Brain pericyte (primary cell): ENCODE data around the gene NEK8.
A peak's percentile ranks its signal among the peaks of the same experiment; 100 is the strongest.

Source experiments
- DNase-seq: peaks from one replicate; pipeline ENCODE4 v3.0.0-alpha.2; 2012; ENCODE audit warnings: low read depth, low spot score

Gene NEK8

GRCh38 chr17:28728364-28729200 is at the start of gene NEK8:
NEK8 (plus strand) TSS chr17:28728788; CDS start chr17:28728814, 26 bp downstream.
- DNase-seq, result peak; percentile 79

- no peak for DNase-seq
Measured at GRCh38 chr17:28682655-28683054, 45.9 kb upstream of the NEK8 start.

- no peak for DNase-seq
Measured at GRCh38 chr17:28684963-28685362, 43.6 kb upstream of the NEK8 start.

GRCh38 chr17:28685366-28685765 is 43.2 kb upstream of the NEK8 start:
- DNase-seq, result no peak

- DNase-seq, result no peak
Measured at GRCh38 chr17:28686296-28686695, 42.3 kb upstream of the NEK8 start.

GRCh38 chr17:28688481-28688880 is 40.1 kb upstream of the NEK8 start:
- DNase-seq, result no peak

GRCh38 chr17:28689011-28689410 is 39.6 kb upstream of the NEK8 start:
- DNase-seq, result no peak

GRCh38 chr17:28693869-28694268 is 34.7 kb upstream of the NEK8 start:
- no peak for DNase-seq

GRCh38 chr17:28698253-28698941 is 30.2 kb upstream of the NEK8 start:
- no peak for DNase-seq

GRCh38 chr17:28700278-28700677 is 28.3 kb upstream of the NEK8 start:
- DNase-seq, result no peak

GRCh38 chr17:28700830-28701492 is 27.6 kb upstream of the NEK8 start:
- DNase-seq, result no peak

GRCh38 chr17:28702026-28702751 is 26.4 kb upstream of the NEK8 start:
- DNase-seq, result no peak

- DNase-seq, result no peak
Measured at GRCh38 chr17:28702752-28703150, 25.8 kb upstream of the NEK8 start.

- no peak for DNase-seq
Measured at GRCh38 chr17:28703552-28704218, 24.9 kb upstream of the NEK8 start.

GRCh38 chr17:28704219-28704858 is 24.2 kb upstream of the NEK8 start:
- no peak for DNase-seq

GRCh38 chr17:28705074-28705659 is 23.4 kb upstream of the NEK8 start:
- no peak for DNase-seq

- no peak for DNase-seq
Measured at GRCh38 chr17:28705728-28706334, 22.8 kb upstream of the NEK8 start.

GRCh38 chr17:28706471-28707338 is 21.9 kb upstream of the NEK8 start:
- no peak for DNase-seq

GRCh38 chr17:28707339-28707720 is 21.3 kb upstream of the NEK8 start:
- no peak for DNase-seq
